Endothelial cell of umbilical vein (primary cell): ENCODE data around the gene SPP1. TPM values are rescaled to one million over a fixed set of nuclear protein-coding genes. Genes with fewer than 3 reads are reported as not detected.

Source experiments
- BruUV-seq: library from RNA; stranded (reverse); fragments of 400-500 nt; replicated peaks from 2 replicates; lab custom pipeline; 2021; lab: Mats Ljungman, UMichigan
- CTCF ChIA-PET: fragments of 300-600, 350-600 bp; sonication (Branson Sonifier 250); formaldehyde crosslinking; loops from one replicate; lab custom pipeline; 2021; ENCODE audit warnings: antibody characterized with exemption, inconsistent platforms; lab: Charles Lee
- POLR2A ChIA-PET: fragments of 300-600, 350-600 bp; sonication (Branson Sonifier 250); formaldehyde crosslinking; loops from one replicate; lab custom pipeline; 2021; ENCODE audit warnings: antibody characterized with exemption, inconsistent platforms; lab: Charles Lee
- DNase-seq: peaks from one replicate; pipeline ENCODE4 v3.0.0-alpha.2; 2011; ENCODE audit warnings: low read depth, low spot score
- FAIRE-seq: peaks from 2 replicates; lab custom pipeline; 2011; peaks lifted over from hg19 to GRCh38; lab: Jason Lieb, UNC
- H2AFZ ChIP-seq: 2 replicates; pipeline ENCODE4 v1.6.0; 2012; ENCODE audit warnings: low read depth, low read length, control low read depth, inconsistent platforms
- H3K27ac ChIP-seq: 2 replicates; pipeline ENCODE4 v1.5.1; 2011; ENCODE audit warnings: low read depth, mild to moderate bottlenecking, control low read depth, low read length, moderate library complexity; ENCODE audit not compliant: insufficient read depth
- H3K27me3 ChIP-seq, 2 experiments: 2 replicates each; pipeline versions ENCODE4 v1.6.0 to v1.6.1; 2011; ENCODE audit warnings: low read length in 2 of 2, mixed read lengths in 1 of 2; ENCODE audit not compliant: control insufficient read depth in 2 of 2, insufficient read depth in 2 of 2
- H3K36me3 ChIP-seq, 2 experiments: 2 replicates in 1 of 2; 3 replicates in 1 of 2; pipeline ENCODE4 v1.5.1; 2011; ENCODE audit warnings: low read length in 2 of 2, mild to moderate bottlenecking in 1 of 2, moderate library complexity in 1 of 2; ENCODE audit not compliant: control insufficient read depth in 2 of 2, insufficient read depth in 2 of 2; ENCODE audit errors: extremely low read depth in 1 of 2
- H3K4me1 ChIP-seq: 3 replicates; pipeline ENCODE4 v1.5.1; 2011; ENCODE audit warnings: mild to moderate bottlenecking, low read length; ENCODE audit not compliant: control insufficient read depth, insufficient read depth; ENCODE audit errors: extremely low read depth
- H3K4me2 ChIP-seq: 2 replicates; pipeline ENCODE4 v1.6.1; 2011; ENCODE audit warnings: low read length, control low read depth, mixed read lengths; ENCODE audit not compliant: insufficient read depth
- H3K4me3 ChIP-seq, 3 experiments: fragments of 200-600 bp in 1 of 3; sonication (generic), shearing (Covaris generic) in 1 of 3; replicated peaks in 1 of 3; 2 replicates each; pipeline ENCODE4 v1.5.1; 2011 to 2016; ENCODE audit warnings: control low read depth in 3 of 3, low read length in 3 of 3, mild to moderate bottlenecking in 2 of 3, inconsistent platforms in 1 of 3, low read depth in 1 of 3, moderate library complexity in 1 of 3; ENCODE audit not compliant: insufficient read depth in 1 of 3
- H3K79me2 ChIP-seq: 2 replicates; pipeline ENCODE4 v1.6.0; 2012; ENCODE audit warnings: low read length, inconsistent platforms; ENCODE audit not compliant: control insufficient read depth, insufficient read depth
- H3K9ac ChIP-seq: replicated peaks from 2 replicates; pipeline ENCODE3; 2011; ENCODE audit warnings: low read length, control low read depth; ENCODE audit not compliant: insufficient read depth; ENCODE audit errors: extremely low read depth
- H3K9me1 ChIP-seq: replicated peaks from 3 replicates; pipeline ENCODE4 v1.6.0; 2011; ENCODE audit warnings: mild to moderate bottlenecking, low read length; ENCODE audit not compliant: control insufficient read depth, insufficient read depth; ENCODE audit errors: extremely low read depth
- H3K9me3 ChIP-seq: replicated peaks from 2 replicates; pipeline ENCODE4 v1.5.1; 2012; ENCODE audit warnings: low read length, inconsistent platforms; ENCODE audit not compliant: control insufficient read depth, insufficient read depth
- H4K20me1 ChIP-seq: replicated peaks from 2 replicates; pipeline ENCODE3; 2011; ENCODE audit warnings: mild to moderate bottlenecking, low read length; ENCODE audit not compliant: control insufficient read depth, insufficient read depth; ENCODE audit errors: extremely low read depth
- EZH2 ChIP-seq: IDR thresholded peaks from 2 replicates; pipeline ENCODE4 v1.6.1; 2012; ENCODE audit warnings: borderline replicate concordance, low read depth, mild to moderate bottlenecking, moderate library complexity, low read length, inconsistent platforms; ENCODE audit not compliant: severe bottlenecking
- FOS ChIP-seq: IDR thresholded peaks from 2 replicates; pipeline ENCODE4 v1.6.1; 2011; ENCODE audit warnings: mild to moderate bottlenecking, low read length, moderate library complexity, borderline replicate concordance; ENCODE audit not compliant: insufficient read depth
- GATA2 ChIP-seq: IDR thresholded peaks from 2 replicates; pipeline ENCODE4 v1.7.0; 2011; ENCODE audit warnings: low read depth, mild to moderate bottlenecking, moderate library complexity, mixed read lengths, low read length; ENCODE audit not compliant: insufficient read length, insufficient read depth
- JUN ChIP-seq: IDR thresholded peaks from 2 replicates; pipeline ENCODE4 v1.6.1; 2011; ENCODE audit warnings: borderline replicate concordance, low read depth; ENCODE audit not compliant: insufficient read length, insufficient read depth
- MYC ChIP-seq: IDR thresholded peaks from one replicate; pipeline ENCODE4 v1.6.1; 2011; ENCODE audit warnings: mild to moderate bottlenecking, low read depth, low read length
- POLR2A ChIP-seq: IDR thresholded peaks from 2 replicates; pipeline ENCODE4 v1.6.1; 2012; ENCODE audit warnings: low read depth, mild to moderate bottlenecking, control low read depth, low read length
- POLR2AphosphoS5 ChIP-seq: IDR thresholded peaks from 2 replicates; pipeline ENCODE4 v1.6.1; 2012; ENCODE audit warnings: low read depth, mild to moderate bottlenecking, control low read depth, low read length, moderate library complexity; ENCODE audit not compliant: insufficient read depth
- dilution Hi-C: fragments of 300-500 bp; cut with MboI; formaldehyde crosslinking; loops from one replicate; pipeline ENCODE4 v1.15.0; 2019; ENCODE audit warnings: low sequenced_read_pairs; ENCODE audit not compliant: extremely low pct_ligation_motif_present
- intact Hi-C: fragments of 100-400 bp; cut with micrococcal nuclease; formaldehyde crosslinking; loops from one replicate; pipeline ENCODE4 v1.10.0; 2022
- polyA plus RNA-seq, 4 experiments: library from polyadenylated mRNA; depleted of rRNA in 3 of 4; stranded (reverse) in 3 of 4; unstranded in 1 of 4; fragments of >200 nt; gene quantifications; 2 replicates each; pipeline versions ENCODE4 v1.2.1 to v1.2.3, GENCODE V29; 2011 to 2012; ENCODE audit warnings: missing spikeins in 1 of 4
- total RNA-seq: library from RNA; stranded (reverse); gene quantifications from 2 replicates; pipeline ENCODE4 v1.2.3, GENCODE V29; 2021
- TF ChIP-seq, protein P1 (sequence below), 2 donors: IDR thresholded peaks; 1 replicate in 1 of 2; 2 replicates in 1 of 2; pipeline ENCODE4 v1.5.1; 2011; ENCODE audit warnings: low read length in 2 of 2, mild to moderate bottlenecking in 2 of 2, moderate library complexity in 2 of 2, control low read depth in 1 of 2, inconsistent platforms in 1 of 2, low read depth in 1 of 2; ENCODE audit not compliant: insufficient read depth in 1 of 2; ENCODE audit errors: extremely low read depth in 1 of 2
- TF ChIP-seq, protein P2 (sequence below): IDR thresholded peaks from 2 replicates; pipeline ENCODE4 v1.6.1; 2011; ENCODE audit not compliant: insufficient read depth, insufficient read length

Gene SPP1
- total and polyA plus RNA-seq, 2 donors (not counting 3 experiments of a cell fraction or from before 2014, with no cell fraction given) = not detected

GRCh38 chr4:87967193-87967592 lies 8.3 kb upstream of the SPP1 start:
- Histone ChIP-seq H3K36me3 (no peaks in the 10 kb centered on the region), H2AFZ (no peak overlapping the region), H3K27me3 (no peaks in the 10 kb centered on the region), H3K9me1 (no peaks in the 10 kb centered on the region), H3K4me2 (no peak overlapping the region), H3K9me3 (no peaks in the 10 kb centered on the region), H3K9ac (no peak overlapping the region), H3K79me2 (no peaks in the 10 kb centered on the region), H3K4me3 (no peak overlapping the region), H3K27ac (no peak overlapping the region), H4K20me1 (no peaks in the 10 kb centered on the region), H3K4me1 (no peaks in the 10 kb centered on the region)
- TF ChIP-seq, protein P1, sequence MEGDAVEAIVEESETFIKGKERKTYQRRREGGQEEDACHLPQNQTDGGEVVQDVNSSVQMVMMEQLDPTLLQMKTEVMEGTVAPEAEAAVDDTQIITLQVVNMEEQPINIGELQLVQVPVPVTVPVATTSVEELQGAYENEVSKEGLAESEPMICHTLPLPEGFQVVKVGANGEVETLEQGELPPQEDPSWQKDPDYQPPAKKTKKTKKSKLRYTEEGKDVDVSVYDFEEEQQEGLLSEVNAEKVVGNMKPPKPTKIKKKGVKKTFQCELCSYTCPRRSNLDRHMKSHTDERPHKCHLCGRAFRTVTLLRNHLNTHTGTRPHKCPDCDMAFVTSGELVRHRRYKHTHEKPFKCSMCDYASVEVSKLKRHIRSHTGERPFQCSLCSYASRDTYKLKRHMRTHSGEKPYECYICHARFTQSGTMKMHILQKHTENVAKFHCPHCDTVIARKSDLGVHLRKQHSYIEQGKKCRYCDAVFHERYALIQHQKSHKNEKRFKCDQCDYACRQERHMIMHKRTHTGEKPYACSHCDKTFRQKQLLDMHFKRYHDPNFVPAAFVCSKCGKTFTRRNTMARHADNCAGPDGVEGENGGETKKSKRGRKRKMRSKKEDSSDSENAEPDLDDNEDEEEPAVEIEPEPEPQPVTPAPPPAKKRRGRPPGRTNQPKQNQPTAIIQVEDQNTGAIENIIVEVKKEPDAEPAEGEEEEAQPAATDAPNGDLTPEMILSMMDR (IDR thresholded peaks at IDR 0.05; ENCODE audit: extremely low read depth in 1 of 2, insufficient read depth in 1 of 2, low read depth in 1 of 2, low read length in 2 of 2) = no peak
- TF ChIP-seq MYC = no peak
- no peak for TF ChIP-seq EZH2
- TF ChIP-seq FOS = no peak
- TF ChIP-seq GATA2 = no peak
- TF ChIP-seq JUN = no peak
- TF ChIP-seq, protein P2, sequence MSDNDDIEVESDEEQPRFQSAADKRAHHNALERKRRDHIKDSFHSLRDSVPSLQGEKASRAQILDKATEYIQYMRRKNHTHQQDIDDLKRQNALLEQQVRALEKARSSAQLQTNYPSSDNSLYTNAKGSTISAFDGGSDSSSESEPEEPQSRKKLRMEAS = no peak
- no peak for TF ChIP-seq POLR2AphosphoS5
- no peak for TF ChIP-seq POLR2A
- intact Hi-C loops (no loop called here), dilution Hi-C loops (no loop called here)
- no TSS peak for BruUV-seq
- FAIRE-seq (no peak), DNase-seq (no peak)
- ChIA-PET CTCF (interaction anchor here (1.0 to 3.5 kb wide), 5 partner anchors 12 to 114 kb away, joined by 3 to 21 read pairs (median 4); no protein-coding TSS in a partner anchor), POLR2A (no interaction called here)
